HG02870 (cell line): ENCODE measurements around the gene HP.
"Not testable (repeated sequence)": the region's sequence is repeated elsewhere in the genome, so short reads cannot be mapped to it uniquely, and the experiment has no call there.

Experiments used
- ATAC-seq: cut with Tn5 transposase; IDR thresholded peaks from one replicate; pipeline ENCODE4 v1.9.1; 2021; ENCODE audit warnings: mild to moderate bottlenecking, moderate library complexity; ENCODE audit not compliant: unreplicated experiment

HP gene

GRCh38 chr16:72042157-72042660, 12.1 kb upstream of the HP start:
- no peak for ATAC-seq

- no peak for ATAC-seq
These were observed 11.2 kb upstream of the HP start for GRCh38 chr16:72043058-72043457.

- ATAC-seq: no peak
These were observed 10.8 kb upstream of the HP start for GRCh38 chr16:72043539-72043938.

GRCh38 chr16:72044296-72044695, 10.0 kb upstream of the HP start:
- no peak for ATAC-seq

GRCh38 chr16:72044825-72045359, 9.4 kb upstream of the HP start:
- ATAC-seq: no peak

- no peak for ATAC-seq
These were observed 5.2 kb upstream of the HP start for GRCh38 chr16:72049110-72049509.

GRCh38 chr16:72050769-72051464, 3.4 kb upstream of the HP start:
- no peak for ATAC-seq

- ATAC-seq: no peak
These were observed 2.5 kb upstream of the HP start for GRCh38 chr16:72051818-72052217.

DNA sequence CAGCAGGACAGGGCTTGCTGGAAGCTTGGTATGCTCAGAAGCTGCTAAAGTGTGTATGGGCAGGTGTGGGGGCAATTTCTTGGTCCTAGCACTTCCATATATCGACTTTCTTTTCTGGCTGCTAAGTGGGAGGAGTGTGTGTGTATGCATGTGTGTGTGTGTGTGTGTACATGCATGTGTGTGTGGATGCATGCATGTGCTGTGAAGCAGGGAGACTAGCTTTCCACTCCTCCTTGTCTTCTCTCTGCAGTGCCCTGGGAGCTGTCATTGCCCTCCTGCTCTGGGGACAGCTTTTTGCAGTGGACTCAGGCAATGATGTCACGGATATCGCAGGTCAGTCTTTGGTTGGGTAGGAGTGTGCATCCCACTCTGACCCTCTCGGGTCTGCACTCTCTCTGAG, 1.6 kb downstream of the HP start:
- no peak for ATAC-seq

- not testable (repeated sequence) for ATAC-seq
These were observed 3.0 kb downstream of the HP start for GRCh38 chr16:72057313-72057712.

GRCh38 chr16:72059060-72059459, 4.8 kb downstream of the HP start:
- not testable (repeated sequence) for ATAC-seq

GRCh38 chr16:72060405-72060804, 6.1 kb downstream of the HP start:
- ATAC-seq: no peak

DNA sequence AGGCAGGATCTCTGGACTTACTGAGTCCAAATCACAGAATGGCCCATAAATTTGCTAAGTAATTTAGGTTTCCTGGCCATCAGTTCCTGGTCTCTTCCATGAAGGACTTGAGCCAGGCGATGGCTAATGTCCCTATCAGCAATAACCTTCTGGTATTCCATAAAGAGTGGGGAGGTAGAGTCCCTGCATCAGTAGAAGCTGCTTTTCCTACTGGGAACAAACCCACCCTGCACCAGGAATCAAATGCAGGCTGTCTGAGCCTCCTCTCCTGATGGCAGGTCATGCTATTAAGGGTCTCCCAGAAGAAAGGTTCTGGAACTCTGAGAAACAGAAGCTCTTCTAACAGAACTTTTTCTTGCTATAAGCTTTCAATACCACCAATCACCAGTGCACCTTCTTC, 7.3 kb downstream of the HP start:
- ATAC-seq: no peak

DNA sequence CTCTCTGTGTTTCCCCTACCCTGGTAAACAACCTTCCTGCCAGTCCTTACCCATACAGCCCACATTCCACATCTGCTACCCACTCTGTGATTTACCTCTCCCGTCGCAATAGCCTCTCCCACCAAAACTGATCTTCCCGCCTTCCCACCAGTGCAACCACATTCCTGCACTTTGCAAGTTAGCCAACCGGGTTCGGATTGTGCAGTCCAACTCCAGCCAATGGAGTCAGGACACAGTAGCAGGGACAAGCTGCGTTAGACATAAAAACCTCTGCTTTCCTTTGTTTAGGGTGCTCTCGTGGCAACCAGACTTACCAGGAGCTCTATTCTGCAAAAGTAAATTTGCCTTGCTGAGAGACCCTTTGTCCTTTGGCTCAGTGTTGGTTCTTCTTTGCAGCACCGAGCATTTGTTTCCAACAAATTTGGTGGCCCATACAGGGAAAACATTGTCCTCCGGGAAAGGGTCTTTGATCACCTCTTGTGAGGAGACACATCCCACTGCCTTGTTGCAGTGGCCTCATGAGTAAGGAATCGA, 10.1 kb downstream of the HP start:
- no peak for ATAC-seq

GRCh38 chr16:72066747-72067146, 12.4 kb downstream of the HP start:
- no peak for ATAC-seq

GRCh38 chr16:72068930-72069329, 14.6 kb downstream of the HP start:
- no peak for ATAC-seq

- ATAC-seq: no peak
These were observed 18.4 kb downstream of the HP start for GRCh38 chr16:72072514-72073342.

DNA sequence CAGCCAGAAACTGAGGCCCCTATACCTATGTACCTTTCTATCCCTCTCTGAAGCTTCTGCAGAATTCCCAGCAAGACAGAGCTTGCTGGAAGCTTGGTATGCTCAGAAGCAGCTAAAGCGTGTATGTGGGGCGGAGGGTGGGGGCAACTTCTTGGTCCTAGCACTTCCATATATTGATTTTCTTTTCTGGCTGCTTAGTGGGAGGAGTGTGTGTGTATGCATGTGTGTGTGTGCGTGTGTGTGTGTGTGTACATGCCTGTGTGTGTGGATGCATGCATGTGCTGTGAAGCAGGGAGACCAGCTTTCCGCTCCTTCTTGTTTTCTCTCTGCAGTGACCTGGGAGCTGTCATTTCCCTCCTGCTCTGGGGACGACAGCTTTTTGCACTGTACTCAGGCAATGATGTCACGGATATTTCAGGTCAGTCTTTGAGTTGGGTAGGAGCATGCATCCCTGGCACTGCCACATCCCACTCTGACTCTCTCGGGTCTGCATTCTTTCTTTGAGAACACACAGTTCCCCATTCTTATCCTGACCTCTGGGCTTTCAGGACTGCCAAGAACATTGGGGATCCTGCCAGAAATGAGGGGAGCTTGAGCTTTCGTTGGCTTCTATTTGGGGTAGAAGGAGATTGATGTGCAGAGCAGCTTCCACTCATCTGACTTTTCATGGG, 19.4 kb downstream of the HP start:
- no peak for ATAC-seq

DNA sequence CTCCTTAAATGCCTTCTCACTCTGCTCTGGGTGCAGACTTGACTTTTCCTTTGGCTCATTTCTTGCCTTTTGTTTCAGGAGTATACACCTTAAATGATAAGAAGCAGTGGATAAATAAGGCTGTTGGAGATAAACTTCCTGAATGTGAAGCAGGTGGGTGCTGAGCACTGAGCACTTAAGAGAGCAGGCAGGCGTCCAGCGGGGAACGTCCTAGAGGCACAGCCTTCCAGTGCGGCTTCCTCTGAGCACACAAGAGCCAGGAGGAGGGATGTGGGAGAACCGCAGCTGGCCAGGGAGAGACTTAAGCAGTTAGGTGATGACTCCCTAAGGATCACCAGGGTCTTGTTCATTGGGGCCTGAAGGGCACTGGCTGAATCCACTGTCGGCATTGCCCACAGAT, 20.8 kb downstream of the HP start:
- ATAC-seq: not testable (repeated sequence)

GRCh38 chr16:72076991-72077706, 22.8 kb downstream of the HP start:
- ATAC-seq: not testable (repeated sequence)
